ENCODE results near the gene SUPT20H.

The SUPT20H gene

DNA sequence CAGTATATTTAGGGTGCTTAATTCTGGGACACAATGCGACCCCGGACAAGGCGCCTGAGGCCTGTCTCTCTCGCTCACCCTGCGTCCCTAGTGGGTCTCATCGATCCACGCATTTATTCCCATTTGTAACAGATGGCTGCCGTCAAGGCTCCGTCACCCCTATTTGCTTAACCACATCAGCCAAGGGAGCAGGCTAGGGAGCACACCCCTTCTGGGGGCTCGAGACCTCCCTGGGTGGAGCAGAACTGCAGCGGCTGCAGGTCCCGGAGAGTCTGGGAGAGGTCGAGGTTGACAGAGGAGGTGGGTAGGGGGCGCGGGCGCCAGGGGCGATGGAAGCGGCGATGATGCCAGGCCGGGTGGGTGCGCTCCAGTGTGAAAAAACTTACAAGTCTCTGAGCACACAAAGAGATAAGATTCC lies 60.9 kb downstream of the SUPT20H start:
- no peak for DNase-seq (ENCODE audit: low read depth)
- peak overlapping the region; percentile 96 for H3K4me3 ChIP-seq (ENCODE audit: low read depth, low read length)
- TF ChIP-seq, protein P1, sequence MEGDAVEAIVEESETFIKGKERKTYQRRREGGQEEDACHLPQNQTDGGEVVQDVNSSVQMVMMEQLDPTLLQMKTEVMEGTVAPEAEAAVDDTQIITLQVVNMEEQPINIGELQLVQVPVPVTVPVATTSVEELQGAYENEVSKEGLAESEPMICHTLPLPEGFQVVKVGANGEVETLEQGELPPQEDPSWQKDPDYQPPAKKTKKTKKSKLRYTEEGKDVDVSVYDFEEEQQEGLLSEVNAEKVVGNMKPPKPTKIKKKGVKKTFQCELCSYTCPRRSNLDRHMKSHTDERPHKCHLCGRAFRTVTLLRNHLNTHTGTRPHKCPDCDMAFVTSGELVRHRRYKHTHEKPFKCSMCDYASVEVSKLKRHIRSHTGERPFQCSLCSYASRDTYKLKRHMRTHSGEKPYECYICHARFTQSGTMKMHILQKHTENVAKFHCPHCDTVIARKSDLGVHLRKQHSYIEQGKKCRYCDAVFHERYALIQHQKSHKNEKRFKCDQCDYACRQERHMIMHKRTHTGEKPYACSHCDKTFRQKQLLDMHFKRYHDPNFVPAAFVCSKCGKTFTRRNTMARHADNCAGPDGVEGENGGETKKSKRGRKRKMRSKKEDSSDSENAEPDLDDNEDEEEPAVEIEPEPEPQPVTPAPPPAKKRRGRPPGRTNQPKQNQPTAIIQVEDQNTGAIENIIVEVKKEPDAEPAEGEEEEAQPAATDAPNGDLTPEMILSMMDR (IDR thresholded peaks at IDR 0.05; ENCODE audit: control insufficient read depth, extremely low read depth, insufficient read depth): no peak

DNA sequence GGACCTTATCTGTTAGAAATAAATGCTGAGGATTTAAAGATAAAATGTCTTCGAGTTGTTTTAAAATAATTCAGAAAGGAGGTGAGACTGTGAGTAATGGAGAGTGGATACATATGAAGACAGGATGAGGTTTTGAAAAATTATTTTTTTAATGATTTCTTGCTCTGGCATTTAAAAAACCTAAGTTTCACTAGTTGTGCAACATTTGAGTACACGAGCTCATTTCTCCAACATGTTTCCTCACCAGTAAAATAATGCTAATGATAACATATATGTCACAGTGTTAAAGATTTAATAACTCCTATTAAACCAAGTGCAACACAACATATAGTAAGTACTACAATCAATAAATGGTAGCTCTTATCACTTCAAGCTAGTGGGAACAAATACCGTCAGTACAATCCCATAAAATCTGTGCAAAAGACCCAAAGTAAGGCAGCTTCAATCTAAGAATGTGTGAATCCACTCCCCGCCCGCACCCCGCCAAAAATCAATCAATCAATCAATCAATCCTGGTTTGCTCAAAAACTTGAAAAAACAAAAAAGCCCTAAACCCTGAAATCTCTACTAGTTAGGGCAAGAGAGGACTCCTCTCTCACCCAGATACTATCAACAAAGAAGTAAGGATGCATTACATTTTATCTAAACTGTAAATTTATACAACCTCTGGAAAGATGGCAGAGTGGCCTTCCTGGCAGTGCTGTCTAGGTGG lies 61.6 kb downstream of the SUPT20H start:
- TF ChIP-seq, protein P1 (IDR thresholded peaks at IDR 0.05; ENCODE audit: control insufficient read depth, extremely low read depth, insufficient read depth): no peak
- DNase-seq (ENCODE audit: low read depth): no peak
- H3K4me3 ChIP-seq (ENCODE audit: low read depth, low read length): peak overlapping the region; percentile 96

DNA sequence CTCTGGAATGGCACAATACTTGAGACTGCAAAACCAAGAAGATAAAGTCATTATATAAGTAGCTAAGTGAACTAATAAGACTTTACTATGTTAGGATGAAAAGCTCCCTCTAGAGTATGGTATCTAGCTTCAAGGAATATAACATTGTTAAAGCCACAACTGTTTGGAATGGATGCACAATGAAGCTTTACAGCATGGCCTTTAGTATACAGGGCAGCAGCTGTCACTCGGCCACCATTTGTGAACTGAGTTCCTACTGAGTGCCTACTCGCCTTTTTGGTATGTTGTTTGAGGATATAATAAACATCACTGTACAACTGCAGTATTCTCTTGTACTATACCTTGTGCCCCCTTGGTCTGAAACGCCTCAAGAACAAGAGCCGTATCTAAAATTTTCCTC lies 67.1 kb downstream of the SUPT20H start:
- no peak overlapping the region for H3K4me3 ChIP-seq (ENCODE audit: low read depth, low read length)
- no peak for DNase-seq (ENCODE audit: low read depth)
- TF ChIP-seq, protein P1 (IDR thresholded peaks at IDR 0.05; ENCODE audit: control insufficient read depth, extremely low read depth, insufficient read depth): no peak

DNA sequence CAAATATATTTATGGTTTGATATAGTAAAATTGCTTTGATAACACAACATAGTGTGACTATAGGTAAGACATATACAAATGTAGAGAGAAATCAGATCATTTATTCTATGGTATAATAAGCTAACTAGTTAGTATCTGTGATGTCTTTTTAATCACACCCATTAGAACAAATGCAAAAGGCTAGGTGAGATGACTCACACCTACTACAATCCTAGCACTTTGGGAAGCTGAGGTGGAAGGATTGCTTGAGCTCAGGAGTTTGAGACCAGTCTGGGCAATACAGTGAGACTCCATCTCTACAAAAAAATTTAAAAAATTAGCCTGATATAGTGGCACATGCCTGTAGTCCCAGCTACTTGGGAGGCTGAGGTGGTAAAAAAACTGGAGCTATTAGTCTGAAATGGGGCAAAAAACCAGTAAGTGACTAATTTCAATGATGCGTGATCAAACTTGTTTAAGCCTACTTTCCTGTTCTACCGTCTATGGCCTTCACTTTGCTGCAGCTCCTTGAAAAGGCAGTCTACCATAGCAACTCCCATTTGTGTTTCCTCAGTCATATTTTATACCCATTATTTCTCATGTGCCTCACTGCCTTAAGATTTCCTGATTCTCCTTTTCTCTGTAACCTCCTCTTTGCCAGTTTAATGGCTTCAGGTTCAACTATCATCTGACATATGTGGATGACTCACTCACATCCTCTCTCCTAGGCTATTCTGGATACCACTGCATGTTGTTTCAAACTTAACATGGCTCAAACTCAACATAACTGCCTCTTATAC lies 72.8 kb downstream of the SUPT20H start:
- no peak for DNase-seq (ENCODE audit: low read depth)
- TF ChIP-seq, protein P1 (IDR thresholded peaks at IDR 0.05; ENCODE audit: control insufficient read depth, extremely low read depth, insufficient read depth): no peak
- no peak overlapping the region for H3K4me3 ChIP-seq (ENCODE audit: low read depth, low read length)

DNA sequence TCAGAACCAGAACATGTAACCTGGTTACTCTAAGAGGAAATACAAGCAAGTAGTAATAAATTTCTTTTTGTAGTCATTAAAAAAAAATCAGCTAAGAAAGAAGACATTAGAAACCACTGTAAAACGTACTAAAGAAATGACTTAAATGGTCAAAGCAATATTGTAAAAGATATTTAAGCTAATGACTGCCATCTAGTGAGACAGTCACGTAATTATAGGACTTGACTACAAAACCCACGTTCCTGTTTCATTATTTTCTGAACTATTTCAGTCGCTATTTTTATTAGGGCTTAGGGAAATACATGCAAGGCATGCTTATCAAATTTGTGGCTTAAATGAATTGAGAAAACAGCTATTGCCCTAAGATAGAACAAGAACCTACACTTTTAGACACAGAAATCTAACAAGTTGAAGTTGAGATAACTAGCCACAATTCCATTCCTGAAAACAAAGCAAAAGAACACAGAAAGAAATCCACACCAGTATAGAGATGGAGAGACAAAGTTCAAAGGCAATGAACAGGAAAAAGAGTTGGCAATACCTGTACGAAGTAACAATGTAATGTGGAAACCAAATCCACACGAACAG lies 78.2 kb downstream of the SUPT20H start:
- no peak overlapping the region for H3K4me3 ChIP-seq (ENCODE audit: low read depth, low read length)
- DNase-seq (ENCODE audit: low read depth): no peak
- TF ChIP-seq, protein P1 (IDR thresholded peaks at IDR 0.05; ENCODE audit: control insufficient read depth, extremely low read depth, insufficient read depth): peak; percentile 59

DNA sequence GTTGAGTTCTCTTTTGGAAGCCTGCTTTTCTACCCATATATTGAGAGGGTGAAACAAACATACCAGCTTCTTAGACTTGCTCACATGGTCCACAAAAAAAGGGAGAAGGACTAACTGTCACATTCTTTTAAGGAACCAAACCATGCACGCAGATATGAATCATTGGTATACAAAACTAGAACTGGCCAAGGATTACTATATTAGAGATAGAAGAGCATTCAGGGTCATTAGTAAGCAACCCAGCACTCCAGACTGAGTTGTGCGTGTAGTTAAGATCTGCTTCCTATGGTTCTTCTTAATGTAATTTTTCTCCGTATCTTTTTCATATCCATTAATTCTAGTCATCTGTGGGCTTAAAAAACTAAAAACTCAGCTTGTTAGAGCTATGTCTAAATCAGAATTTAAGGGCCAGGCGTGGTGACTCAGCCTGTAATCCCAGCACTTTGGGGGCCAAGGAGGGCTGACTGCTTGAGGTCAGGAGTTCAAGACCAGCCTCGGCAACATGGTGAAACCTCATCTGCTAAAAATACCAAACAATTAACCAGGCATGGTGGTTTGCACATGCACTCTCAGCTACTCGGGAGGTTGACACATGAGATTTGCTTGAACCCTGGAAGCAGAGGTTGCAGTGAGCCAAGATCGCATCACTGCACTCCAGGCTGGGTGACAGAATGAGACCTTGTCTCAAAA lies 80.0 kb downstream of the SUPT20H start:
- H3K4me3 ChIP-seq (ENCODE audit: low read depth, low read length): no peak overlapping the region
- TF ChIP-seq, protein P1 (IDR thresholded peaks at IDR 0.05; ENCODE audit: control insufficient read depth, extremely low read depth, insufficient read depth): no peak
- DNase-seq (ENCODE audit: low read depth): no peak

All from LNCaP clone FGC (cell line).